DND-41 (cell line): Measurements from ENCODE around the gene ATF7IP2.

Source experiments
- EZH2 ChIP-seq: IDR thresholded peaks from 3 replicates; pipeline ENCODE4 v1.6.1; 2012; ENCODE audit warnings: borderline replicate concordance, low read depth, mild to moderate bottlenecking, moderate library complexity, low read length, inconsistent platforms; ENCODE audit not compliant: severe bottlenecking
- TF ChIP-seq, protein P1 (sequence below): IDR thresholded peaks from 2 replicates; pipeline ENCODE4 v1.5.1; 2012; ENCODE audit warnings: borderline replicate concordance, low read length, moderate library complexity, mild to moderate bottlenecking; ENCODE audit not compliant: poor library complexity, severe bottlenecking; ENCODE audit errors: extremely low read depth

DNA sequence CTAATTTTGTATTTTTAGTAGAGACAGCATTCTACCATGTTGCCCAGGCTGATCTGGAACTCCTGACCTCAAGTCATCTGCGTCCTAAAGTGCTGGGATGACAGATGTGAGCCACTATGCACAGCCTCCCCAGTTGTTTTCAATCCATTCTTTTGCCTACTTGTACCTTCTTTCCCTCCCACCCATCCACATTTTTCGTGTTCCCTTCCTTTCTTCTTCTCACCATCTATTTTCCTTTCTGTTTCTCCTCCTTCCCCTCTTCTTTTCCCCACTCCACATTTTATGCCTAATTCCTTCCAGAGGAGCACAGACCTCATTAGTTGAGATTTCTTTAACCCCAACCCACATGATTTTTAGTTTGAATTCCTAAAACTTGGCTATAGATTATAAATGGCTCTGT, 94.3 kb downstream of the ATF7IP2 start:
- TF ChIP-seq, protein P1, sequence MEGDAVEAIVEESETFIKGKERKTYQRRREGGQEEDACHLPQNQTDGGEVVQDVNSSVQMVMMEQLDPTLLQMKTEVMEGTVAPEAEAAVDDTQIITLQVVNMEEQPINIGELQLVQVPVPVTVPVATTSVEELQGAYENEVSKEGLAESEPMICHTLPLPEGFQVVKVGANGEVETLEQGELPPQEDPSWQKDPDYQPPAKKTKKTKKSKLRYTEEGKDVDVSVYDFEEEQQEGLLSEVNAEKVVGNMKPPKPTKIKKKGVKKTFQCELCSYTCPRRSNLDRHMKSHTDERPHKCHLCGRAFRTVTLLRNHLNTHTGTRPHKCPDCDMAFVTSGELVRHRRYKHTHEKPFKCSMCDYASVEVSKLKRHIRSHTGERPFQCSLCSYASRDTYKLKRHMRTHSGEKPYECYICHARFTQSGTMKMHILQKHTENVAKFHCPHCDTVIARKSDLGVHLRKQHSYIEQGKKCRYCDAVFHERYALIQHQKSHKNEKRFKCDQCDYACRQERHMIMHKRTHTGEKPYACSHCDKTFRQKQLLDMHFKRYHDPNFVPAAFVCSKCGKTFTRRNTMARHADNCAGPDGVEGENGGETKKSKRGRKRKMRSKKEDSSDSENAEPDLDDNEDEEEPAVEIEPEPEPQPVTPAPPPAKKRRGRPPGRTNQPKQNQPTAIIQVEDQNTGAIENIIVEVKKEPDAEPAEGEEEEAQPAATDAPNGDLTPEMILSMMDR = no peak
- no peak for TF ChIP-seq EZH2
